Stimulated activated CD8-positive, alpha-beta memory T cell treated with anti-CD3 and anti-CD28 coated beads, Interleukin-15, amount 100 ng/mL, for 1 hour (primary cell): ENCODE data around the gene ANXA2R.
"Not testable (repeated sequence)": the region's sequence is repeated elsewhere in the genome, so short reads cannot be mapped to it uniquely, and the experiment has no call there.

Experiments
- DNase-seq: peaks from one replicate; pipeline ENCODE4 v3.0.0-alpha.2; 2020; ENCODE audit warnings: low read depth

ANXA2R gene

GRCh38 chr5:43040287-43041098, at the start of gene ANXA2R:
TSS of gene ANXA2R (minus strand) at chr5:43040319. CDS start at chr5:43040046, 273 bp downstream.
- DNase-seq: peak; percentile 88

GRCh38 chr5:43086118-43086908, 46.2 kb upstream of the ANXA2R start:
- not testable (repeated sequence) for DNase-seq

GRCh38 chr5:43085453-43085852, 45.3 kb upstream of the ANXA2R start:
- no peak for DNase-seq

- DNase-seq: not testable (repeated sequence)
These were observed 44.3 kb upstream of the ANXA2R start for GRCh38 chr5:43084468-43084867.

- not testable (repeated sequence) for DNase-seq
These were observed 41.2 kb upstream of the ANXA2R start for GRCh38 chr5:43081345-43081744.

GRCh38 chr5:43078956-43079355, 38.8 kb upstream of the ANXA2R start:
- no peak for DNase-seq

- not testable (repeated sequence) for DNase-seq
These were observed 37.5 kb upstream of the ANXA2R start for GRCh38 chr5:43077446-43078191.

- no peak for DNase-seq
These were observed 35.5 kb upstream of the ANXA2R start for GRCh38 chr5:43075319-43076293.

- DNase-seq: no peak
These were observed 34.8 kb upstream of the ANXA2R start for GRCh38 chr5:43074987-43075318.

- DNase-seq: peak; percentile 15
These were observed 33.8 kb upstream of the ANXA2R start for GRCh38 chr5:43073597-43074546.

GRCh38 chr5:43069401-43069720, 29.2 kb upstream of the ANXA2R start:
- not testable (repeated sequence) for DNase-seq

GRCh38 chr5:43068037-43068436, 27.9 kb upstream of the ANXA2R start:
- no peak for DNase-seq

- peak; percentile 88 for DNase-seq
These were observed 27.0 kb upstream of the ANXA2R start for GRCh38 chr5:43066799-43067741.

GRCh38 chr5:43065948-43066798, 26.1 kb upstream of the ANXA2R start:
- peak; percentile 49 for DNase-seq

- DNase-seq: no peak
These were observed 25.3 kb upstream of the ANXA2R start for GRCh38 chr5:43065387-43065947.

GRCh38 chr5:43063721-43064171, 23.6 kb upstream of the ANXA2R start:
- DNase-seq: no peak

- no peak for DNase-seq
These were observed 21.4 kb upstream of the ANXA2R start for GRCh38 chr5:43061352-43062075.
